Upper lobe of left lung (tissue), 6 donors: ENCODE measurements around the gene SNAI1. TPM values are rescaled to one million over a fixed set of nuclear protein-coding genes. Genes with fewer than 3 reads are reported as not detected.
"Not testable (repeated sequence)": the region's sequence is repeated elsewhere in the genome, so short reads cannot be mapped to it uniquely, and the experiment has no call there.

ENCODE experiments used
- ATAC-seq, 2 donors: fragments of 200-7000 bp; cut with Tn5 transposase; one replicate each; pipeline ENCODE4 v1.9.1; 2022; ENCODE audit warnings: mild to moderate bottlenecking in 2 of 2, moderate library complexity in 2 of 2; ENCODE audit not compliant: low FRiP score in 2 of 2
- DNase-seq, 2 donors: peaks; one replicate each; pipeline ENCODE4 v3.0.0-alpha.2; 2019 to 2020
- H3K27ac ChIP-seq, 4 donors: fragments of 200-600 bp; sonication (generic); one replicate each; pipeline ENCODE4 v1.5.1; 2016 to 2019
- H3K27me3 ChIP-seq, 4 donors: fragments of 200-600 bp; sonication (generic); one replicate each; pipeline ENCODE4 v1.5.1; 2017 to 2019
- H3K36me3 ChIP-seq, 4 donors: fragments of 200-600 bp; sonication (generic); one replicate each; pipeline ENCODE4 v1.5.1; 2016 to 2019
- H3K4me1 ChIP-seq, 4 donors: fragments of 200-600 bp; sonication (generic); one replicate each; pipeline ENCODE4 v1.5.1; 2018 to 2019
- H3K4me3 ChIP-seq, 4 donors: fragments of 200-600 bp; sonication (generic); one replicate each; pipeline ENCODE4 v1.5.1; 2017 to 2019; ENCODE audit warnings: mild to moderate bottlenecking in 2 of 4, moderate library complexity in 1 of 4
- H3K9me3 ChIP-seq, 4 donors: fragments of 200-600 bp; sonication (generic); one replicate each; pipeline ENCODE4 v1.5.1; 2018 to 2019
- CTCF ChIP-seq, 6 experiments: fragments of 450-650 bp in 4 of 6; fragments of 200-600 bp in 2 of 6; sonication (generic) in 2 of 6; IDR thresholded peaks; one replicate each; pipeline ENCODE4 v1.5.1; 2016 to 2019; ENCODE audit warnings: antibody characterized with exemption in 6 of 6
- EP300 ChIP-seq, 4 donors: sonication (generic); formaldehyde crosslinking; IDR thresholded peaks; one replicate each; pipeline ENCODE4 v1.5.1; 2017; ENCODE audit warnings: antibody characterized with exemption in 4 of 4, control low read depth in 2 of 4
- POLR2A ChIP-seq, 4 donors: fragments of 450-650 bp; IDR thresholded peaks; one replicate each; pipeline ENCODE4 v1.5.1; 2016 to 2017; ENCODE audit warnings: antibody characterized with exemption in 4 of 4, mild to moderate bottlenecking in 2 of 4
- POLR2AphosphoS5 ChIP-seq, 2 donors: sonication (generic); formaldehyde crosslinking; IDR thresholded peaks; one replicate each; pipeline ENCODE4 v1.5.1; 2017; ENCODE audit warnings: antibody characterized with exemption in 2 of 2
- WGBS, 2 donors: methylation state at CpG; one replicate each; pipeline ENCODE4 v1.1.5; 2017 to 2018; 5-methylcytosine and 5-hydroxymethylcytosine counted together
- total RNA-seq, 6 donors: library from RNA; depleted of rRNA in 4 of 6; stranded (reverse); fragments of >200 nt in 4 of 6; gene quantifications; one replicate each; pipeline versions ENCODE4 v1.1.0 to v1.2.1, GENCODE V29; 2016 to 2021
- donor health status: DM: no; HTN: no; CAD: no; lungs with moderate emphysema.
- donor health status: DM: no; HTN: yes; CAD: no; lungs with severe emphysema.

The SNAI1 gene
- total RNA-seq, 6 donors from 2014 or later: 3.9 to 11.0 (median 5.1) TPM

GRCh38 chr20:49989234-49990065 is 6.7 kb downstream of the SNAI1 start:
- DNase-seq: peak in 1 of 2 donors; percentile 55
- TF ChIP-seq EP300 (IDR thresholded peaks at IDR 0.05): peak in 2 of 4 donors; percentile 28 to 43
- no peak for TF ChIP-seq POLR2A (IDR thresholded peaks at IDR 0.05)
- TF ChIP-seq POLR2AphosphoS5 (IDR thresholded peaks at IDR 0.05): peak; percentile 50 to 64
- H3K4me3 ChIP-seq: no peak overlapping the region
- H3K4me1 ChIP-seq: peaks cover 25 to 51% (median 32%) of the 10 kb centered on the region in 4 donors
- H3K27me3 ChIP-seq: no peaks in the 10 kb centered on the region
- 45 to 47% methylated on average over 22 of the region's 22 CpGs for WGBS, 2 donors
- no peaks in the 10 kb centered on the region for H3K9me3 ChIP-seq
- H3K36me3 ChIP-seq: peaks cover 0 to 26% (median 2%) of the 10 kb centered on the region in 4 donors
- ATAC-seq: peak in 1 of 2 donors; percentile 62
- H3K27ac ChIP-seq: peak overlapping the region; percentile 76 to 90 (median 82)

- DNase-seq: no peak
These were observed 7.5 kb downstream of the SNAI1 start for GRCh38 chr20:49990271-49990720.

GRCh38 chr20:49993301-49993751 is 10.5 kb downstream of the SNAI1 start:
- DNase-seq: no peak
- TF ChIP-seq CTCF (IDR thresholded peaks at IDR 0.05): no peak
- TF ChIP-seq EP300 (IDR thresholded peaks at IDR 0.05): no peak
- no peak for TF ChIP-seq POLR2AphosphoS5 (IDR thresholded peaks at IDR 0.05)
- TF ChIP-seq POLR2A (IDR thresholded peaks at IDR 0.05): no peak
- peaks cover 0 to 4% (median under 1%) of the 10 kb centered on the region in 4 donors for H3K36me3 ChIP-seq
- ATAC-seq: peak in 1 of 2 donors; percentile 13
- no peak overlapping the region for H3K27ac ChIP-seq
- peaks cover 23 to 24% (median 23%) of the 10 kb centered on the region in 4 donors for H3K4me1 ChIP-seq
- H3K9me3 ChIP-seq: no peaks in the 10 kb centered on the region
- H3K4me3 ChIP-seq: no peak overlapping the region
- no peaks in the 10 kb centered on the region for H3K27me3 ChIP-seq
- WGBS, 2 donors: 43 to 55% methylated on average over 6 of the region's 6 CpGs

More at GRCh38 chr20:49990271-49990720, 7.5 kb downstream of the SNAI1 start:
- Histone ChIP-seq H3K27me3 (no peaks in the 10 kb centered on the region), H3K36me3 (peaks cover 0 to 22% (median 2%) of the 10 kb centered on the region in 4 donors), H3K4me1 (peaks cover 25 to 46% (median 31%) of the 10 kb centered on the region in 4 donors), H3K4me3 (no peak overlapping the region), H3K27ac (peak overlapping the region; percentile 76 to 90 (median 82)), H3K9me3 (no peaks in the 10 kb centered on the region)
- ATAC-seq: peak; percentile 22 to 39
- TF ChIP-seq CTCF (IDR thresholded peaks at IDR 0.05): no peak
- peak in 1 of 2 donors; percentile 47 for TF ChIP-seq POLR2AphosphoS5 (IDR thresholded peaks at IDR 0.05)
- TF ChIP-seq EP300 (IDR thresholded peaks at IDR 0.05): peak in 1 of 4 donors; percentile 28
- no peak for TF ChIP-seq POLR2A (IDR thresholded peaks at IDR 0.05)
- WGBS, 2 donors: 15 to 29% methylated on average over 9 of the region's 9 CpGs

GRCh38 chr20:49995586-49995985 is 12.8 kb downstream of the SNAI1 start:
- WGBS, 2 donors: 89 to 94% methylated on average over 3 of the region's 3 CpGs
- H3K36me3 ChIP-seq: no peaks in the 10 kb centered on the region
- no peak for DNase-seq
- H3K9me3 ChIP-seq: no peaks in the 10 kb centered on the region
- TF ChIP-seq CTCF (IDR thresholded peaks at IDR 0.05): no peak
- no peak for TF ChIP-seq POLR2AphosphoS5 (IDR thresholded peaks at IDR 0.05)
- TF ChIP-seq EP300 (IDR thresholded peaks at IDR 0.05): no peak
- no peak for TF ChIP-seq POLR2A (IDR thresholded peaks at IDR 0.05)
- no peak overlapping the region for H3K4me3 ChIP-seq
- H3K27ac ChIP-seq: no peak overlapping the region
- no peak for ATAC-seq
- H3K4me1 ChIP-seq: peaks cover under 1 to 5% (median 3%) of the 10 kb centered on the region in 4 donors
- no peaks in the 10 kb centered on the region for H3K27me3 ChIP-seq

- DNase-seq, H3K27me3 ChIP-seq, H3K27ac ChIP-seq, H3K9me3 ChIP-seq, ATAC-seq, H3K36me3 ChIP-seq, H3K4me3 ChIP-seq: not testable (repeated sequence)
- 90 to 93% methylated on average over 15 of the region's 15 CpGs for WGBS, 2 donors
- H3K4me1 ChIP-seq: peaks cover 0 to 17% (median 5%) of the 10 kb centered on the region in 4 donors
These were observed 15.9 kb downstream of the SNAI1 start for GRCh38 chr20:49998478-49999188.
